OCI-LY7 (cell line): ENCODE measurements around the gene CUX1.

Experiments
- CTCF ChIP-seq: fragments of 200-600 bp; sonication (generic); conservative IDR thresholded peaks from 2 replicates; pipeline ENCODE4 v1.5.1; 2014; ENCODE audit warnings: mild to moderate bottlenecking, antibody characterized with exemption, low read length, moderate library complexity, mixed read lengths
- EZH2phosphoT487 ChIP-seq: fragments of 200-600 bp; sonication (generic); IDR thresholded peaks from 2 replicates; pipeline ENCODE4 v1.6.1; 2018; ENCODE audit warnings: low read depth, borderline replicate concordance, mild to moderate bottlenecking, mixed run types, antibody characterized with exemption, low read length, moderate library complexity, mixed read lengths

- no peak for TF ChIP-seq CTCF
- TF ChIP-seq EZH2phosphoT487 = no peak
Observed at GRCh38 chr7:101896941-101897340, 79.5 kb downstream of the CUX1 start.
